Uterus (tissue), 4 donors: Measurements from ENCODE around the gene CLDN1. TPM values are rescaled to one million over a fixed set of nuclear protein-coding genes. Genes with fewer than 3 reads are reported as not detected.
A peak's percentile ranks its signal among the peaks of the same experiment; 100 is the strongest.

ENCODE experiments used
- DNase-seq, 2 donors: peaks; one replicate each; pipeline ENCODE4 v3.0.0-alpha.2; 2019 to 2020
- H3K27ac ChIP-seq, 2 donors: fragments of 200-600 bp; sonication (generic); 1 replicate in 1 of 2; 2 replicates in 1 of 2; pipeline ENCODE4 v1.5.1; 2016 to 2018
- H3K27me3 ChIP-seq, 2 donors: fragments of 200-600 bp; sonication (generic); one replicate each; pipeline ENCODE4 v1.5.1; 2018 to 2019; ENCODE audit warnings: control low read depth in 1 of 2
- H3K36me3 ChIP-seq, 2 donors: fragments of 200-600 bp; sonication (generic); one replicate each; pipeline ENCODE4 v1.5.1; 2019; ENCODE audit warnings: control low read depth in 1 of 2
- H3K4me1 ChIP-seq, 2 donors: fragments of 200-600 bp; sonication (generic); one replicate each; pipeline ENCODE4 v1.5.1; 2018 to 2019; ENCODE audit warnings: control low read depth in 1 of 2
- H3K4me3 ChIP-seq, 2 donors: fragments of 200-600 bp; sonication (generic); 1 replicate in 1 of 2; 2 replicates in 1 of 2; pipeline ENCODE4 v1.5.1; 2018 to 2019; ENCODE audit warnings: mild to moderate bottlenecking in 1 of 2
- H3K9me3 ChIP-seq, 2 donors: fragments of 200-600 bp; sonication (generic); one replicate each; pipeline ENCODE4 v1.5.1; 2019; ENCODE audit warnings: control low read depth in 1 of 2
- CTCF ChIP-seq, 4 experiments: fragments of 200-600 bp in 2 of 4; fragments of 450-650 bp in 2 of 4; sonication (generic) in 2 of 4; IDR thresholded peaks; one replicate each; pipeline ENCODE4 v1.5.1; 2016 to 2019; ENCODE audit warnings: antibody characterized with exemption in 4 of 4, mild to moderate bottlenecking in 2 of 4, moderate library complexity in 1 of 4
- POLR2A ChIP-seq, 2 donors: fragments of 450-650 bp; IDR thresholded peaks; one replicate each; pipeline ENCODE4 v1.6.1; 2016; ENCODE audit warnings: antibody characterized with exemption in 2 of 2, mild to moderate bottlenecking in 1 of 2, moderate library complexity in 1 of 2
- intact Hi-C: fragments of 100-400 bp; cut with DNase I; formaldehyde crosslinking; loops from one replicate; pipeline ENCODE4 v1.15.1; 2023; ENCODE audit warnings: low total_unique reads
- total RNA-seq, 4 donors: library from RNA; depleted of rRNA in 3 of 4; stranded (reverse); fragments of >200 nt in 3 of 4; gene quantifications; one replicate each; pipeline versions ENCODE4 v1.1.0 to v1.2.4, GENCODE V29; 2014 to 2023
- donor health status: DM: yes; HTN: yes; CAD: no.

CLDN1 gene
- 100 to 1,000 TPM in 1 of 4 donors, 10 to 100 TPM in 3; 15.1 to 200 (median 38.6) TPM for total RNA-seq

- intact Hi-C loops: loop anchor here (2.0 kb wide), 1 partner anchor 97 kb away; no protein-coding TSS in a partner anchor
- DNase-seq: peak; percentile 80 to 82
- Histone ChIP-seq H3K4me1 (no peaks in the 10 kb centered on the region), H3K27ac (peak within 1 kb of the TSS; percentile 76 to 83), H3K27me3 (no peaks in the 10 kb centered on the region), H3K36me3 (no peaks in the 10 kb centered on the region), H3K4me3 (peak within 1 kb of the TSS; percentile 60 to 63), H3K9me3 (no peaks in the 10 kb centered on the region)
- peak; percentile 79 to 95 (median 92) for TF ChIP-seq CTCF (IDR thresholded peaks at IDR 0.05)
- TF ChIP-seq POLR2A (IDR thresholded peaks at IDR 0.05): peak; percentile 22 to 70
Observed at GRCh38 chr3:190321789-190322603, at the start of gene CLDN1. Gene CLDN1 (minus strand): TSS chr3:190322446. CDS start chr3:190322206, 240 bp downstream.

GRCh38 chr3:190371152-190371551, 48.9 kb upstream of the CLDN1 start:
- intact Hi-C loops: no loop called here
- no peak for DNase-seq
- no peak overlapping the region for H3K27ac ChIP-seq
- H3K36me3 ChIP-seq: no peaks in the 10 kb centered on the region
- no peaks in the 10 kb centered on the region for H3K4me1 ChIP-seq
- no peak for TF ChIP-seq CTCF (IDR thresholded peaks at IDR 0.05)
- TF ChIP-seq POLR2A (IDR thresholded peaks at IDR 0.05): no peak
- H3K27me3 ChIP-seq: no peaks in the 10 kb centered on the region
- H3K9me3 ChIP-seq: no peaks in the 10 kb centered on the region
- H3K4me3 ChIP-seq: no peak overlapping the region

GRCh38 chr3:190370369-190370768, 48.1 kb upstream of the CLDN1 start:
- H3K36me3 ChIP-seq: no peaks in the 10 kb centered on the region
- TF ChIP-seq CTCF (IDR thresholded peaks at IDR 0.05): no peak
- TF ChIP-seq POLR2A (IDR thresholded peaks at IDR 0.05): no peak
- no peaks in the 10 kb centered on the region for H3K9me3 ChIP-seq
- DNase-seq: no peak
- intact Hi-C loops: no loop called here
- no peak overlapping the region for H3K4me3 ChIP-seq
- H3K27me3 ChIP-seq: no peaks in the 10 kb centered on the region
- H3K4me1 ChIP-seq: no peaks in the 10 kb centered on the region
- H3K27ac ChIP-seq: no peak overlapping the region

GRCh38 chr3:190369668-190370295, 47.5 kb upstream of the CLDN1 start:
- TF ChIP-seq CTCF (IDR thresholded peaks at IDR 0.05): no peak
- TF ChIP-seq POLR2A (IDR thresholded peaks at IDR 0.05): no peak
- no peaks in the 10 kb centered on the region for H3K9me3 ChIP-seq
- H3K27me3 ChIP-seq: no peaks in the 10 kb centered on the region
- intact Hi-C loops: no loop called here
- H3K27ac ChIP-seq: no peak overlapping the region
- DNase-seq: no peak
- H3K4me3 ChIP-seq: no peak overlapping the region
- no peaks in the 10 kb centered on the region for H3K4me1 ChIP-seq
- no peaks in the 10 kb centered on the region for H3K36me3 ChIP-seq

GRCh38 chr3:190368881-190369280, 46.6 kb upstream of the CLDN1 start:
- intact Hi-C loops: no loop called here
- H3K36me3 ChIP-seq: no peaks in the 10 kb centered on the region
- no peaks in the 10 kb centered on the region for H3K4me1 ChIP-seq
- no peaks in the 10 kb centered on the region for H3K9me3 ChIP-seq
- peak overlapping the region in 1 of 2 donors; percentile 66 for H3K27ac ChIP-seq
- TF ChIP-seq CTCF (IDR thresholded peaks at IDR 0.05) (no peak), POLR2A (IDR thresholded peaks at IDR 0.05) (no peak)
- no peak overlapping the region for H3K4me3 ChIP-seq
- H3K27me3 ChIP-seq: no peaks in the 10 kb centered on the region
- DNase-seq: no peak
